Epidermal melanocyte (primary cell): ENCODE data around the gene SOD1.
"Not testable (repeated sequence)": the region's sequence is repeated elsewhere in the genome, so short reads cannot be mapped to it uniquely, and the experiment has no call there.

Experiments
- DNase-seq: peaks from one replicate; pipeline ENCODE4 v3.0.0; 2011; ENCODE audit warnings: low spot score; ENCODE audit not compliant: insufficient read length

Gene SOD1

GRCh38 chr21:31654821-31655580 lies 4.5 kb upstream of the SOD1 start:
- DNase-seq, result not testable (repeated sequence)

- no peak for DNase-seq
Observed at GRCh38 chr21:31656199-31657095, 3.0 kb upstream of the SOD1 start.

- no peak for DNase-seq
Observed at GRCh38 chr21:31658053-31658452, 1.4 kb upstream of the SOD1 start.

- no peak for DNase-seq
Observed at GRCh38 chr21:31659286-31659535, 282 bp upstream of the SOD1 start.

GRCh38 chr21:31660259-31660565 lies 719 bp downstream of the SOD1 start:
- no peak for DNase-seq

GRCh38 chr21:31660591-31660990 lies 1.1 kb downstream of the SOD1 start:
- DNase-seq, result no peak

GRCh38 chr21:31663584-31664249 lies 4.2 kb downstream of the SOD1 start:
- DNase-seq, result no peak

GRCh38 chr21:31665397-31665796 lies 5.9 kb downstream of the SOD1 start:
- no peak for DNase-seq

- not testable (repeated sequence) for DNase-seq
Observed at GRCh38 chr21:31665869-31666268, 6.4 kb downstream of the SOD1 start.

GRCh38 chr21:31666445-31667010 lies 7.0 kb downstream of the SOD1 start:
- no peak for DNase-seq

GRCh38 chr21:31667132-31667531 lies 7.6 kb downstream of the SOD1 start:
- DNase-seq, result no peak

- no peak for DNase-seq
Observed at GRCh38 chr21:31667639-31668038, 8.1 kb downstream of the SOD1 start.

- DNase-seq, result no peak
Observed at GRCh38 chr21:31668651-31669491, 9.4 kb downstream of the SOD1 start.

- DNase-seq, result no peak
Observed at GRCh38 chr21:31670070-31670469, 10.6 kb downstream of the SOD1 start.

- DNase-seq, result no peak
Observed at GRCh38 chr21:31671146-31671716, 11.7 kb downstream of the SOD1 start.

- DNase-seq, result no peak
Observed at GRCh38 chr21:31671931-31672330, 12.4 kb downstream of the SOD1 start.

- no peak for DNase-seq
Observed at GRCh38 chr21:31673321-31673912, 13.9 kb downstream of the SOD1 start.

GRCh38 chr21:31675318-31675717 lies 15.8 kb downstream of the SOD1 start:
- DNase-seq, result no peak

- no peak for DNase-seq
Observed at GRCh38 chr21:31675960-31676359, 16.5 kb downstream of the SOD1 start.

GRCh38 chr21:31677047-31677446 lies 17.6 kb downstream of the SOD1 start:
- no peak for DNase-seq
